HFFc6 (cell line): Measurements from ENCODE around the gene ACOXL. TPM values are rescaled to one million over a fixed set of nuclear protein-coding genes. Genes with fewer than 3 reads are reported as not detected.

ENCODE experiments used
- DNase-seq: peaks from one replicate; pipeline ENCODE4 v3.0.0-alpha.2; 2018
- H3K27ac Mint-ChIP-seq: 2 replicates; pipeline ENCODE4 v1.8.0; 2020; ENCODE audit warnings: mild to moderate bottlenecking, mixed read lengths
- H3K27me3 Mint-ChIP-seq: 2 replicates; pipeline ENCODE4 v1.8.0; 2021; ENCODE audit warnings: mild to moderate bottlenecking, moderate library complexity, mixed read lengths; ENCODE audit not compliant: insufficient read depth
- H3K36me3 Mint-ChIP-seq: 2 replicates; pipeline ENCODE4 v1.8.0; 2021; ENCODE audit warnings: low read depth, mixed read lengths
- H3K4me1 Mint-ChIP-seq: 2 replicates; pipeline ENCODE4 v1.8.0; 2020; ENCODE audit warnings: low read depth, mixed read lengths
- H3K4me3 Mint-ChIP-seq: 2 replicates; pipeline ENCODE4 v1.8.0; 2020; ENCODE audit warnings: mild to moderate bottlenecking, moderate library complexity, mixed read lengths
- H3K9me3 Mint-ChIP-seq: 2 replicates; pipeline ENCODE4 v1.8.0; 2020; ENCODE audit warnings: mild to moderate bottlenecking, mixed read lengths
- total RNA-seq, 6 experiments: library from RNA; stranded (reverse); fragmentation: NEBNext Ultra II Directional; extraction: Animal tissue kit (Norgen Biotek cat#: 25700); gene quantifications; 2 replicates in 1 of 6; 3 replicates in 5 of 6; pipeline ENCODE4 v1.2.3, GENCODE V29; 2021
- TF ChIP-seq, protein P1 (sequence below): fragments of 200-600 bp; sonication (generic); IDR thresholded peaks from 2 replicates; pipeline ENCODE4 v1.5.0; 2021; ENCODE audit warnings: antibody characterized with exemption, mild to moderate bottlenecking

ACOXL gene
- total RNA-seq, 6 experiments from 2014 or later, result not detected

DNA sequence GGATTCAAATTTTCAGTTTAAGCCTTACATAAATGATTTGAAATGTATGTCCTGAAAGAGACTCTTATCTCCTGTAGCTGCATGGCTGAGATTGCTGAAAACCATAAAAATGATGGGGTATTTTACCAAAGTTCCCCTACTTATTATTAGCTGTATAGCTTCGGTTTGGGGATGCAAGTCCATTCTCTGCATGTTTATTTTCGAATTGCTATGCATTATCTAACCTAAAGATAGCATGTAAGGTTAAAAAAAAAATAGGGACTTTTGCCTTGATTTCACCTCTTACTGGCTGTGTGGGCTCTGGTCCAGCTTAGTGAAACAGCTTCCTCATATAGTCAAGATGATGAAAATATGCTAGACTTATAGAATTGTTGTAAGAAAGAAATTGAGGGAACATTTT is 14.0 kb upstream of the ACOXL start:
- H3K27ac Mint-ChIP-seq, result no peak overlapping the region
- H3K4me1 Mint-ChIP-seq, result no peaks in the 10 kb centered on the region
- no peaks in the 10 kb centered on the region for H3K9me3 Mint-ChIP-seq
- TF ChIP-seq, protein P1, sequence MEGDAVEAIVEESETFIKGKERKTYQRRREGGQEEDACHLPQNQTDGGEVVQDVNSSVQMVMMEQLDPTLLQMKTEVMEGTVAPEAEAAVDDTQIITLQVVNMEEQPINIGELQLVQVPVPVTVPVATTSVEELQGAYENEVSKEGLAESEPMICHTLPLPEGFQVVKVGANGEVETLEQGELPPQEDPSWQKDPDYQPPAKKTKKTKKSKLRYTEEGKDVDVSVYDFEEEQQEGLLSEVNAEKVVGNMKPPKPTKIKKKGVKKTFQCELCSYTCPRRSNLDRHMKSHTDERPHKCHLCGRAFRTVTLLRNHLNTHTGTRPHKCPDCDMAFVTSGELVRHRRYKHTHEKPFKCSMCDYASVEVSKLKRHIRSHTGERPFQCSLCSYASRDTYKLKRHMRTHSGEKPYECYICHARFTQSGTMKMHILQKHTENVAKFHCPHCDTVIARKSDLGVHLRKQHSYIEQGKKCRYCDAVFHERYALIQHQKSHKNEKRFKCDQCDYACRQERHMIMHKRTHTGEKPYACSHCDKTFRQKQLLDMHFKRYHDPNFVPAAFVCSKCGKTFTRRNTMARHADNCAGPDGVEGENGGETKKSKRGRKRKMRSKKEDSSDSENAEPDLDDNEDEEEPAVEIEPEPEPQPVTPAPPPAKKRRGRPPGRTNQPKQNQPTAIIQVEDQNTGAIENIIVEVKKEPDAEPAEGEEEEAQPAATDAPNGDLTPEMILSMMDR, result no peak
- peaks cover 35% of the 10 kb centered on the region for H3K27me3 Mint-ChIP-seq
- DNase-seq, result no peak
- H3K4me3 Mint-ChIP-seq, result no peak overlapping the region
- no peaks in the 10 kb centered on the region for H3K36me3 Mint-ChIP-seq

DNA sequence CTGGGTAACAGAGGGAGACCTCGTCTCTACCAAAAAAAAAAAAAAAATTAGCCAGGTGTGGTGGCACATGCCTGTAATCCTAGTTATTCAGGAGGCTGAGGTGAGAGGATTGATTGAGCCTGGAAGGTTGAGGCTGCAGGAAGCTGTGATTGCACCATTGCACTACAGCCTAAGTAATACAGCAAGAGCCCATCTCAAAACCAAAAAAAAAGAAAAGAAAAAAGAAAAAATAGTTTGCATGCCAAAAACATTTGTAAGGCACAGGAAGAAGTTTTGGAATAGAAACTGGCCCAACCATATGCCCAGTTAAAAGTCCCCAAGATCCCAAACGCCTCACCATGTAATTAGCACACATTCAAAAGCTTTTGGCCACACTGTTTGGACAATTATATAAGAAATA is 13.4 kb upstream of the ACOXL start:
- Mint-ChIP-seq H3K9me3 (no peaks in the 10 kb centered on the region), H3K36me3 (no peaks in the 10 kb centered on the region), H3K27ac (no peak overlapping the region), H3K27me3 (peaks cover 39% of the 10 kb centered on the region), H3K4me1 (no peaks in the 10 kb centered on the region), H3K4me3 (no peak overlapping the region)
- TF ChIP-seq, protein P1, result no peak
- DNase-seq, result no peak

DNA sequence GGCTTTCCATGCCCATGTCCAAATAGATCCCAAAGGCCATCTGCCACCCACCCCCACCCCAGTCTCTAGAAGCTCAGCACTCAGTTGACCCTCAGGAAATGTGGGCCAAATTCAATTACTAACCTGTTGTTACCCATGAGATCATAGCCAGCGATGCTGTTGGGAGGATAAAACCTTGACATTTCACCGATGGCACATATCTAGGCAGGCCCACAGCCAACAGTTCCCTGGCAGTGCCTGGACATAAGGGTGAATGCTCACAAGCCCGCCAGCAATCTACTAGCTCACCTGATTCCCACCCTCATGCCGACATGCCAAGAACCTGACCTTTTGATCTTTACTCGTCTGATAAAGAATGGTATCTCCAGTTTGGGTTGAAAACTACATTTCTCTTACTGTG is 11.8 kb upstream of the ACOXL start:
- TF ChIP-seq, protein P1, result no peak
- H3K4me3 Mint-ChIP-seq, result no peak overlapping the region
- H3K36me3 Mint-ChIP-seq, result no peaks in the 10 kb centered on the region
- peaks cover 39% of the 10 kb centered on the region for H3K27me3 Mint-ChIP-seq
- no peaks in the 10 kb centered on the region for H3K4me1 Mint-ChIP-seq
- H3K27ac Mint-ChIP-seq, result no peak overlapping the region
- no peaks in the 10 kb centered on the region for H3K9me3 Mint-ChIP-seq
- no peak for DNase-seq

DNA sequence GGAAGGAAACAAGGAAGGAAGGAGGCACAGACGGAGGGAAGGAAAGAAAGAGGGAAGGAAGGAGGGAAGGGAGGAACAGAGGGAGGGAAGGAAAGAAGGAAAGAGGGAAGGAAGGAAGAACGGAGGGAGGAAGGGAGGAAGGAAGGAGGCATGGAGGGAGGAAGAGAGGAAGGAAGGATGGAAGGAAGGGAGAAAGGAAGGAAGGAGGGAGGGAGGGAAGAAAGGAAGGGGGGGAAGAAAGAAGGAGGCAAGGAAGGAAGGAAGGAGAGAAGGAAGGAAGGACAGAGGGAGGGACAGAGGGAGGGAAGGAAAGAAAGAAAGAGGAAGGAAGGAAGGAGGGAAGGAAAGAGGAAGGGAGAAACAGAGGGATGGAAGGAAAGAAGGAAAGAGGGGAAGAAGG is 7.6 kb upstream of the ACOXL start:
- no peaks in the 10 kb centered on the region for H3K36me3 Mint-ChIP-seq
- no peak for DNase-seq
- H3K4me1 Mint-ChIP-seq, result no peaks in the 10 kb centered on the region
- TF ChIP-seq, protein P1, result no peak
- H3K4me3 Mint-ChIP-seq, result no peak overlapping the region
- H3K27me3 Mint-ChIP-seq, result peaks cover 56% of the 10 kb centered on the region
- H3K27ac Mint-ChIP-seq, result no peak overlapping the region
- H3K9me3 Mint-ChIP-seq, result no peaks in the 10 kb centered on the region

DNA sequence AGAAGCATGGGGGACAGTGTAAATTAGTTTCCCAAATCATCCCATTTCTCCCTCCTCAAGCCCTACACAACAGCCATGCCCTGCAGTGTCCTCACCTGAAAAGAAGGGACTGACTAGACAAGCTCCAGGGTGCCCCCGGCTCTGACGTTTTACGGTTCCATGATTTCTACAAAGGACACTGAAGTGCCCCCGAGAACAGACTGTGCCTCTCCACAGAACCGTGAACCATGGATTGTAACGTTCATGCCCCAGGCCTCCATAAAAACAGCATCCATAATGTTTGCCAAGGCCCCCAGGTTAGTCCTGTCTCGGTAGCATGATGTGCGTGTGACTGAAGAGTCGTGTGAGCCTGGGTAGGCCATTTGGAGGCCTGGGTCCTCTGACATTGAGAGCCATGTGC is 7.0 kb upstream of the ACOXL start:
- Mint-ChIP-seq H3K36me3 (no peaks in the 10 kb centered on the region), H3K9me3 (no peaks in the 10 kb centered on the region), H3K4me1 (no peaks in the 10 kb centered on the region), H3K27ac (no peak overlapping the region), H3K4me3 (no peak overlapping the region), H3K27me3 (peaks cover 58% of the 10 kb centered on the region)
- TF ChIP-seq, protein P1, result no peak
- no peak for DNase-seq

DNA sequence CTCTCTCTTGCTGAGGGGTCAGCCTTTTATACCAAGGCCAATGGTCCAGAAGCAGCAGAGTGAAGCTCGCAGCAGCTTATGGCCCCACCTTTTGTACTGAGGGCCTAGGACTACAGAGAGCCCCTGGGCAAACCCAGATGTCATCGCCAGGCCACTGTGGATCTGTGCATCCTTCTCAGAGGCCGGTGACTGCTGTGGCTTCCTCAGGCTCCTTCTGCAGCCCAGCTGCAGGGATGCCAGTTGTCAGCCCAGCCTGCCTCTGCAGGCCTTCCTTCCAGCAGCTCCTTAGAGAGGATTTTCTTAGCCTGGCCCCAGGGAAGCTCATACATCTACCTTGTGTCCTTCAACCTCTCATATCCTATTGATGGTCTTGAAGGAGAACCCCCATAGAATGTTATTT is 6.5 kb upstream of the ACOXL start:
- Mint-ChIP-seq H3K9me3 (no peaks in the 10 kb centered on the region), H3K4me3 (no peak overlapping the region), H3K4me1 (no peaks in the 10 kb centered on the region), H3K36me3 (no peaks in the 10 kb centered on the region), H3K27me3 (peaks cover 59% of the 10 kb centered on the region), H3K27ac (no peak overlapping the region)
- no peak for DNase-seq
- TF ChIP-seq, protein P1, result no peak
